Embryonic facial prominence (tissue), 1 donor: ENCODE results near the gene EOGT.

Experiments
- DNase-seq: peaks from one replicate; pipeline ENCODE4 v3.0.0-alpha.2; 2016; ENCODE audit errors: extremely low spot score

The EOGT gene

GRCh38 chr3:68963376-68963775 is 50.1 kb downstream of the EOGT start:
- DNase-seq = no peak

DNA sequence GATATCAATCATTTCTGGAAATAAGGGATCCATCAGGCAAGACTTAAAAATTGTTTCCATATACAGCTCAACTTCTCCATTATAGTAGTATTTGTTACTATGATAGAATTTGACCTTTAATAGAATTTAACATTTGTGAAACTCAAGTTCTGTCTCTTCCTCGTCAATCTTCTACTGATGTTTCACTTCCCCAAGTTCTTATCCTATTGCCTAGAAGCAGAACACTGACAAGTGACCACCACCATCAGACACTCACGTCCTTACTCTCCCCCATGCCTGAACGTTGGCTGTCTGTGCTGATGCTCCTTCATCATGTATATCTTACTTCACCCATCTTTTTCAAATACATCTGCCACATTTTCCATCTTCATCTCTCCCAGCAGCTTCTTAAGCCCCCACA is 54.6 kb downstream of the EOGT start:
- DNase-seq = no peak

DNA sequence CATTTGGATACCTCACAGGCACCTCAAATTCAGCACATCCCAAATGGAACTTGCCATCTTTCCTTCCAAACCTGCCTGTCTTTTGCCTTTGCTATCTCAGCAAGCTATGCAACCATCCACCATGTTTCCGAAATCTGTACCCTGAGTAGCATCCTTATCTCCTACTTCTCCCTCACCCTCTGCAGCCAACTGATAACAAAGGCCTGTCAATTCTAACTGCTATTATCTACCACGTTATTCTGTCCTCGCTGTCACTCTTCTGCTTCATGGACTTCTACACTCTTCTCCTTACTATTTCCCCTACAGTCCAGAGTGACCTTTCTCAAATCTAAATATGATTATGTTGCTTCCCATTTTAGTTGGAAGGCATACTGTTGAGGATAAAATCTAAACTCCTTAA is 55.6 kb downstream of the EOGT start:
- no peak for DNase-seq

DNA sequence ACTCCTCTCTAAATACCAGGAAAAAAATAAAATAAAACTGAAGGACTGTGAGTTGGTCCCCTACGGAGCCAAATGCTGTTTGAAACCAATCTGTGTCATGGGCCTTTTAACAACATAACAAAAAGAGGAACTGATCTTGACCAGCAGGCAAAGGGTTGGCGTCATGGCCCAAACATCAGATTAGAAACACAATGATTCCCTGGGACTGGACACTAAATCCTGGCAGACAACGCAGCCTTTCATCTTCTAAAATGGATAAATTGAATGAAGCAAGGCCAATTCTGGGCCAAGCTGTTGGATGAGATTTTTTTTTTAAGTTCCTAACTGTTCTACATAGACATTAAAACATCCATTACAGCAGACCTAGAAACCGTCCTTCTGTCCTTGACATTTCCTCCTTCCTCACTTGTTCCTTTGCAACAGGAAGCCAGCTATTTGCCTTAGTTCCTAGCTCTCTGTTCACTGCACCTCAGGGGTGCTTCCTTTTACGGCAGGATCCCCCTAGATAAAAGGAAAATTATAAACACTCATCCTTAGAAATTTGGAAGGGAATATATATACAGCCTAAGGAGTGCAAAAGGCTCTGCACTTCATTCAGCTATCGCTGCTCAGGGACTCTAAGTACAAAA is 59.6 kb downstream of the EOGT start:
- DNase-seq = no peak

- DNase-seq = no peak
These were observed 68.3 kb downstream of the EOGT start for GRCh38 chr3:68945225-68945624.

GRCh38 chr3:68943753-68944500 is 69.6 kb downstream of the EOGT start:
- no peak for DNase-seq

DNA sequence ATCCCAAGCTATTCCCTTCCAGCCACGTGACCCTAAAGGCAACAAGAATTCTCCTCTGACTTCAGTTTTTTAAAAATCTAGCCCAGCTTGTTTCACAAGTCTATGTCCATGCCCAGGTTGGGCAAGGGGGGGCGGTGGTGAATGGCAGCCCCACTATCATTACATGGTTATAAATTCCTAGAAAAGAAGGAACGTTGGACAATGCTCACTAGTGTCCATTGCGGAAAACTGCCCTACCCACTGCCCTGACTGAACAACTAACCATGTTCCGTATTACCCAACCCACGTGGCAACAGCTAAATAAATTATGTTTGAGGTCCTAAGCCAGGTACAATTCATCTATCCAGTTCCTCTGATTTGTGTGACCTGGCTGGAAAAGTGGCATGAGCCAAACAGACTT is 72.4 kb downstream of the EOGT start:
- DNase-seq = no peak

- DNase-seq = no peak
These were observed 76.6 kb downstream of the EOGT start for GRCh38 chr3:68936856-68937255.

DNA sequence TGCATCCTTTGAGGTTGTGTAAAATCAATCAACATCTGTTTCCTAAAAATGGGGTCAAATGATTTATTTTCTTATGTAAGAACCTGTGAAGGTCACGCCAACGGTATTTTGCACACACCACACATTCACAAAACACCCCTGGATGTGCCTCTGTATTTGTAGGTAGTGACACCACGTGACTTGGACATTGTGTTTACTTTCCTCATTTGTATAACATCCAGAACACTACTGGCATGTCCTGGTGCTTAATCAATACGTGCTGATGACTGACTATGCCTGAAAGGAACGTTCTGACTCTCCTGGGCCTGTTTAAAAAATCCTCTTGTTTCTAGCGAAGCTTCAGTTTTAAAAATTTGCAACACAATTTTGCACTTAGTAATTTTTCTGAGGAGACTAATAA is 77.7 kb downstream of the EOGT start:
- no peak for DNase-seq

- no peak for DNase-seq
These were observed 81.9 kb downstream of the EOGT start for GRCh38 chr3:68931406-68932149.
